ENCODE data around the gene PPIA. TPM values are rescaled to one million over a fixed set of nuclear protein-coding genes. Genes with fewer than 3 reads are reported as not detected.
"Not testable (repeated sequence)": the region's sequence is repeated elsewhere in the genome, so short reads cannot be mapped to it uniquely, and the experiment has no call there.

The PPIA gene
- total RNA-seq, 1 experiment from 2014 or later = 3,779 TPM

- DNase-seq (ENCODE audit: low spot score) = no peak
Observed at GRCh38 chr7:44787041-44787440, 9.4 kb upstream of the PPIA start.

GRCh38 chr7:44787762-44788161 is 8.7 kb upstream of the PPIA start:
- DNase-seq (ENCODE audit: low spot score) = no peak

- no peak for DNase-seq (ENCODE audit: low spot score)
Observed at GRCh38 chr7:44789990-44790389, 6.5 kb upstream of the PPIA start.

GRCh38 chr7:44791278-44792219 is 4.9 kb upstream of the PPIA start:
- DNase-seq (ENCODE audit: low spot score) = no peak

DNA sequence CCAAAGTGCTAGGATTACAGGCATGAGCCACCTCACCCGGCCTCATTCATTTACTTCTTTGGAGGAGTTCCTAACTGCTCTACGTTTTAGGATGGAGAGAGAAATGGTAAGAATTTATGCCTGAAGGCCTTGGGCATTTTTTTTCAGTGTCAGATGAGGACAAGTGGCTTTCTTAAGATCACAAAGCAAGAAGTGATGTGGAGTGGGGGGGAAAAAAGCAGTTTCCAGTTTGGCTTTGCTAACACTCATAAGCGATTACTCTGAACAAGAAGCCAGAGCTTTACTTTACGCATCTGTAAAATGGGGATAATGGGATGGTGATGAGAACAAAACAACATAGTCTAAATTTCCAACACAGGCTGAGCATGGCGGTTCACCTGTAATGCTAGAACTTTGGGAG is 2.6 kb upstream of the PPIA start:
- no peak for DNase-seq (ENCODE audit: low spot score)

DNA sequence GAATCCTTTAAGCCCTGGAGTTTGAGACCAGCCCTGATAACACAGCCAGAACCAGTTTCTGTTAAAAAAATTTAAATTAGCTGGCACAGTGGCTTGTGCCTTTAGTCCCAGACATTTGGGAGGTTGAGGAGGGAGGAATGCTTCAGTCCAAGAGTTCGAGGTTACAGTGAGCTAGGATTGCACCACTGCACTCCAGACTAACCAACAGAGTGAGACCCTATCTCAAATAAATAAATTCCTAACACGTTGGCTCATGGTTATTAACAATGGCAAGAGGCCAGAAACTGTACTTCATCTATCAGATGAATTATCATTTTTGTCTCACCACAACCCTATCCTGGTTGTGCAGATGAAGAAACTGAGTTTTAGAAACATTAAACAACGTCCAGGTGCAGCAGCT is 2.1 kb upstream of the PPIA start:
- DNase-seq (ENCODE audit: low spot score) = no peak

DNA sequence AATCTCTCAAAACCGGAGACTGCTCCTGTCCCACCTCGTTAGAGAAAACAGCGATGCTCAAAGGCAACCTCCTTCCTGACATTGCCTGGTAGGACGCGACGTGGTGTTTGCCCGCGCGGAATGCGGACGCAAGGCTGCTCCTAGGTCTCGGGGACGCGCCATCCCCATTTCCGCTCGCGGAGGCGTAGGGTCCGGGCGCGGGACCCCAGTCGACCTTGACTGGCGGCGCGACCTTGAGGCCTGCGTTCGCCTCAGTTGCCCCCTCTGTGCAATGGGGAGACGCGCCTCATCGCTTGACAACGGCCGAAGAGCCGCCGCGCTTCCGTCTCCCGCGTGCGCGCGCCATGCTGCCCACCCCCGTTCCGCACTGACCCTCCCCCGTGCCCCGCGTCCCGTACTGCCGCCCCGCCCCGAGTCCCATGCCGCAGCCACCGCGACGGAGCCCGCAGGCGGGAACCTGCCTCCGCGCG is 412 bp upstream of the PPIA start:
- peak; percentile 86 for DNase-seq (ENCODE audit: low spot score)

DNA sequence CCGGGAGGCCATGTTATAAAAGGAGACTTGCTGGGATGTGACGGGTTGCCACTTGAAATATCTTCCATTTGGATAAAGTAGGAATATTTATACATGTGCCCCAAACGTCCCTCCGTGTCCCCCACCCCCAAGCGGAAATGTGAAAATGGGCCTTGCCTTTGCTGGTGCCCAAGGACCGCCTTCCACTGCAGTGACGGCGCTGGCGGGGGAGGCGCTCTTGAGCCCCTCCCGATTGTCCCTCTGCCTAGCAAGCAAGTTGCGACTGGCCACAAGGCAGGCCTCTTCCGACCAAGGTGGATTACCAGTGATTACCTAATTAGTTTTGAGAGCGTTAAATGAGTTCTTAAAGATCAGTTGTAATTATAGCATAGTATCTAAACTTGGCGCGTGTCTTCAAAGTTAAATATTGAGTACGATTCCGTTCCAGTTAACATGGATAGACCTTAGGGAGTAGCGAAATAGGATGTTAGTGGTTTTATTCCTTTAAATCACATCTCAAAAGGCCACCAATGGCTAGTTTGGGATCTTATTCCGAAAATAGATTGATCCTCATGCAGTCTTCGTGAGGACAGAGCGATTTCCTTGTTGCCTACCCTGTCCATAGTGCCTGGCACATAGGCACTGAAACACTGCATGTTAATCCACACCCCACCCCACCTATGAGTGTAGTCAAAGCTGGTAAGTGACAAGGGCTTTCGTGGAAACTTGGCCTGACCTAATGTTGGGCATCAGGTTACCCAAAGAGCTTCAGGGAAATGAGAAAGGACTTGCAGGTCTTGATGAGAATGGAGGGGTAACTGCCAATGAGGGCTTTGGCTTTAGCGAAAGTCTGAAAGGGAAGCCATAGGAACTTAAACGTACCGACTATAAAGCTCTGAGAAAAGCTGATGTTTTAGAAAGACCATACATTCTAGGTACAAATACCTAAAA is 1.1 kb downstream of the PPIA start:
- peak; percentile 93 for DNase-seq (ENCODE audit: low spot score)

- no peak for DNase-seq (ENCODE audit: low spot score)
Observed at GRCh38 chr7:44798649-44799305, 2.3 kb downstream of the PPIA start.

DNA sequence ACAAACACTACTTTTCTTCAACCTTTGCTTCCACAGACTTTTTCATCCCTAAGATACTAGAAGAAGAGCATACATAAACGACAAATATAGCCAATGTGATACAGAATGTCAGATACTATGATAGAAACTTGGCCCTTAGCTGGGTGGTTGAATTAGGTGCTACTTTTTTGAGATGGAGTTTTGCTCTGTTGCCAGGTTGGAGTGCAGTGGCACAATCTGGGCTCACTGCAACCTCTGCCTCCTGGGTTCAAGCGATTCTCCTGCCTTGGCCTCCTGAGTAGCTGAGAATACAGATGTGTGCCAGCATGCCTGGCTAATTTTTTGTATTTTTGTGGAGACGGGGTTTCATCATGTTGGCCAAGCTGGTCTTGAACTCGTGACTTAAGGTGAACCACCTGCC is 3.5 kb downstream of the PPIA start:
- DNase-seq (ENCODE audit: low spot score) = no peak

DNA sequence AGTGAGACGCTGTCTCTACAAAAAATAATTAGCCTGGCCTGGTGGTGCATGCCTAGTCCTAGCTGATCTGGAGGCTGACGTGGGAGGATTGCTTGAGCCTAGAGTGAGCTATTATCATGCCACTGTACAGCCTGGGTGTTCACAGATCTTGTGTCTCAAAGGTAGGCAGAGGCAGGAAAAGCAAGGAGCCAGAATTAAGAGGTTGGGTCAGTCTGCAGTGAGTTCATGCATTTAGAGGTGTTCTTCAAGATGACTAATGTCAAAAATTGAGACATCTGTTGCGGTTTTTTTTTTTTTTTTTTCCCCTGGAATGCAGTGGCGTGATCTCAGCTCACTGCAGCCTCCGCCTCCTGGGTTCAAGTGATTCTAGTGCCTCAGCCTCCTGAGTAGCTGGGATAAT is 5.4 kb downstream of the PPIA start:
- no peak for DNase-seq (ENCODE audit: low spot score)

- no peak for DNase-seq (ENCODE audit: low spot score)
Observed at GRCh38 chr7:44802418-44803025, 6.0 kb downstream of the PPIA start.

DNA sequence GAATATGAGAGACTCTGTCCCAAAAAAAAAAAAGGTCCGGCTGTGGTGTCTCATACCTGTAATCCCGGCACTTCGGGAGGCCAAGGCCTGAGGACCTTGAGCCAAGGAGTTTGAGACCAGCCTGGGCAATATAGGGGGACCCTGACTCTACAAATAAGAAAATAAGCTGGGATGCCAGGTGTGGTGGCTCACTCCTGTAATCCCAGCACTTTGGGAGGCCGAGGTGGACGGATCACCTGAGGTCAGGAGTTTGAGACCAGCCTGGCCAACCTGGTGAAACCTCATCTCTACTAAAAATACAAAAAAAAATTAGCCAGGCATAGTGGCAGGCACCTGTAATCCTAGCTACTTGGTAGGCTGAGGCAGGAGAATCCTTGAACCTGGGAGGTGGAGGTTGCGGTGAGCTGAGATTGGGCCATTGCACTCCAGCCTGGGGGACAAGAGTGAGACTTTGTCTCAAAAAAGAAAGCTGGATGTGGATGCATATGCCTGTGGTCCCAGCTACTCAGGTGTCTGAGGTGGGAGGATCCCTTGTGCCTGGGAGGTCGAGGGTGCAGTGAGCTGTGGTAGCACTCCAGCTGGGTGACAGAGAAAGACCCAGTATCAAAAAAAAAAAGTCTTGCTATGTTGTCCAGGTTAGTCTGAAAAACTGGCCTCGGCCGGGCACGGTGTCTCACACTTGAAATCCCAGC is 7.5 kb downstream of the PPIA start:
- not testable (repeated sequence) for DNase-seq (ENCODE audit: low spot score)

DNA sequence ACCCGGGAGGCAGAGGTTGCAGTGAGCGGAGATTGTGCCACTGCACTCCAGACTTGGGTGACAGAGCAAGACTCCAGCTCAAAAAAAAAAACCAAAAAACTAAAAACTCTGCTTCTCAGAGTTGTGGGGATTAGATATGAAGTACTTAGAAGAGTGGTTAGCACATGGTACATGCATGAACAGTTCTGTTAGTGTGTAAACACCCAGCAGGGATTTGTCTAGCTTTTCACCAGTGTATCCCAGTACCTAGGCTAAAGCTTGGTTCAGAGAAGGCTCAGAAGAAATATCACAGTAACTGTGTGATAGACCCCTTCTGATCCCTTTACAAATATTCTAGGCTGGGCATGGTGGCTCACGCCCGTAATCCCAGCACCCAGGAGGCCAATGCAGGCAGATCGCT is 9.5 kb downstream of the PPIA start:
- DNase-seq (ENCODE audit: low spot score) = no peak

DNA sequence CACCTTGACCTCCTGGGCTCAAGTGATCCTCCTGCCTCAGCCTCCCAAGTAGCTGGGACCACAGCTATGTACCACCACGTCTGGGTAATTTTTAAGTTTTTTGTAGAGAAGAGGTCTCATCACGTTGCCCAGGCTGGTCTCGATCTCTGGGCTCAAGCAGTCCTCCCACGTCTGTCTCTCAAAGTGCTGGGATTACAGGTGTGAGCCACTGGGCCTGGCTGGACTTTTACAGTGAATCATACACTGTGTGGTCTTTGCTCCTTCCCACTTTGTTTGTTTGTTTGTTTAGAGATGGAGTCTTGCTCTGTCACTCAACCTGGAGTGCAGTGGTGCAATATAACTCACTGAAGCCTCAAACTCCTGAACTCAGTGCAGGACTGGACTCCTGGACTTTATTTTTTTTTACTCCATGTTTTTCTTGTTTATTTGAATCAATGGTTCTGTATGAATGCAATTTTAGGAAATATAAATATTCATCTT is 12.5 kb downstream of the PPIA start:
- no peak for DNase-seq (ENCODE audit: low spot score)

DNA sequence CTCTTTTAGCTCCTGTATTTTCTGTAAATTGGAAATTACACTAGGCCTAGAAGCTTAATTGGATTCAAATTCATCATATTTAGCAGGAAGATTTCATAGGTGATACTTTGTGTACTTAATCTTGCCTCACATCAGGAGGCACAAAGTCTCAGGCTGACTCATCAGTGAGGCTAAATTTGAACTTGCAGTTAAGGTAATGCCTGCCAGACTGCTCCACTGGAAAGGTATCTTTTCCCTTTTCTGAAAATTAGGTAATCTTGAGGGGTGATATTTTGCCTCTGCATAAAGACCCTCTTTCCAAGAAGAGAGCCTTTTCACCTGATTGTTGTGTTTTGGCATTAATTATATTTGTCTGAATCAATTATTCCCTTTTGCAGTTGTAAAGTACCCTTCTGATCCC is 14.6 kb downstream of the PPIA start:
- DNase-seq (ENCODE audit: low spot score) = no peak

DNA sequence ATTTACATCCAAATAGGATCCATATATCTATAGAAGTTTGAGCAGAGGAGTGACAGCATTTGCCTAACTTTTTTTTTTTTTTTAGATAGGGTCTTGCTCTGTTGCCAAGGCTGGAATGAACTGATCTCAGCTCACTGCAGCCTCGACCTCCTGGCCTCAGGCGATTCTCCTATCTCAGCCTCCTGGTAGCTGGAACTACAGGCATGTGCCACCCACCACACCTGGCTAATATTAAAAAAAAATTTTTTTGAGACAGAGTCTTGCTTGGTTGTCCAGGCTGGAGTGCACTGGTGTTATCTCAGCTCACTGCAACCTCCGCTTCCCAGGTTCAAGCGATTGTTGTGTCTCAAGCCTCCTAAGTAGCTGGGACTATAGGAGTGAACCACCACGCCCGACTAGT is 15.1 kb downstream of the PPIA start:
- no peak for DNase-seq (ENCODE audit: low spot score)

DNA sequence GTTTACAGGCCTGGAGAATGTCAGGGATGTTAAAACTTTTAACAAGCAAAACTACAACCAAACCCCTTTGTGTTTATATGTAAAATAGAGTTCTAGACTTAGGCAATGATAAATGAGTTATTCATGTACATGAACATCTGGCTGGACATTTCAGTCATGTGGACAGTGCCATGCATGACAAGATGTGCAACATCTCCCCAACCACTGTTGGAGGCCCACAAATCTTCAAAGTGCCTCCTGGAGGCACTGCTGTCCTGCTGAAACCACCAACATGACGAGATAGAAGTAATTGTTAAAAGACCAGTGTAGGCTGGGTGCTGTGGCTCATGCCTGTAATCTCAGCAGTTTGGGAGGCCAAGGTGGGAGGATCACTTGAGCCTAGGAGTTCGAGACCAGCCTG is 18.4 kb downstream of the PPIA start:
- DNase-seq (ENCODE audit: low spot score) = no peak

DNA sequence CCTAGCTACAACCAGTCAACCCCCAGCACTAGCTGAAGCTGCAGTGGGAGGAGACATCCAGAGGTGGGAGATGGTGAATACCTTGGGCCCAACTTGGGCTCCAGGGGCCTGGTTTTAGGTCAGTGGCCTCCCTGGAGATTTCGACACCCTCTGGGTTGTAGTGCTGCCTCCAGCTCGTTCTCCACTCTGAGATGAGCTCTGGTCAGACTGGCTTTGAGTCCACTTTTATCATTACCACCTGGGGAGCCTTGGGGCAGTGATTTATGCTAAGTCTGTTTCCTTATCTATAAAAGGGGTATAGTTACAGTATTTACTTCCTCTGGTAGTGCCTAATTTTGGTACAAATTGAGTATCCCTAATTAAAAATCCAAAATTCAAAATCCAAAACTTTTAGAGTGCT is 22.8 kb downstream of the PPIA start:
- no peak for DNase-seq (ENCODE audit: low spot score)

DNA sequence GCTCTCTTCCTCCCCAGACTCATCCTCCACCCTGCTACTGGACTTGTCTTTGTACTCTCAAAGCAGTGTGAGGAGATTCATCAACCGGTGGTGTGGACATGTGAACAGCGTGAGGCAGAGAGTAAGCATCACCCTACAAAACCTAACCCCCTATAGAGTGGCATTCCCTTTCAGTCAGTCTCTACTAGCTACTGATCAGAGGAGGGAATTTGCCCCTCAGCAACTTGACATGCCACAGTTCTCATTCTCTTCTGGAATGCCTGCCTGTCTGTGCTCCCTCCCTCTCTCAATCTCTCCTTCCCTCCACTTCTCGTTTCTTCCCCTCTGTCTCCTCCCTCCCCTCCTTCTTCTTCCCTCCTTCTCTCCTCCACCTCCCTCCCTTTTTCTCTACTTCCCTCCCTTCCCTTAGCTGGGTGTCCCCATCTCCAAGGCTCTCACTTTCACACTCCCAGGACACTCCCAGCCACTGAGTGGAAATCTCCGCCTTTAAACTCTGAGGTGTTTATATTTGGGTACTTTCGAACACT is 26.8 kb downstream of the PPIA start:
- no peak for DNase-seq (ENCODE audit: low spot score)

All from HT-29 (cell line).